K562 (cell line): ENCODE measurements around the gene IFT25. TPM values are rescaled to one million over a fixed set of nuclear protein-coding genes. Genes with fewer than 3 reads are reported as not detected.

ENCODE experiments used
- ATAC-seq: fragments of 200-7000 bp; cut with Tn5 transposase; 3 replicates; pipeline ENCODE4 v1.9.1; 2020; ENCODE audit warnings: moderate library complexity
- BruUV-seq: library from RNA; stranded (reverse); fragments of 400-500 nt; replicated peaks from 2 replicates; lab custom pipeline; 2021; lab: Mats Ljungman, UMichigan
- CTCF ChIA-PET: fragments of 300-600 bp; formaldehyde crosslinking; extraction: SDS; loops from one replicate; lab custom pipeline; 2021; ENCODE audit warnings: low intra/inter-chr PET ratio; lab: Yijun Ruan, JAX
- POLR2A ChIA-PET: fragments of 300-600, 350-650 bp; sonication (Branson Sonifier 250); formaldehyde crosslinking; extraction: SDS; loops from one replicate; lab custom pipeline; 2021; ENCODE audit warnings: antibody characterized with exemption, inconsistent platforms; lab: Yijun Ruan, JAX
- DNase-seq, 4 experiments: peaks; one replicate each; pipeline versions ENCODE4 v3.0.0 to v3.0.0-alpha.2; 2011 to 2018; ENCODE audit warnings: low spot score in 3 of 4, mixed read lengths in 3 of 4; ENCODE audit errors: extremely low read depth in 1 of 4
- FAIRE-seq: peaks from 2 replicates; lab custom pipeline; 2011; peaks lifted over from hg19 to GRCh38; lab: Jason Lieb, UNC
- H2AFZ ChIP-seq: 2 replicates; pipeline ENCODE4 v1.6.0; 2011; ENCODE audit warnings: low read depth, low read length, control low read depth, inconsistent platforms
- H3K27ac ChIP-seq: fragments of 200-600 bp; 3 replicates; pipeline ENCODE4 v1.8.0; 2011; ENCODE audit warnings: low read depth, mild to moderate bottlenecking, control low read depth, inconsistent platforms, low read length, moderate library complexity, mixed read lengths; ENCODE audit errors: extremely low read depth
- H3K27me3 ChIP-seq, 2 experiments: fragments of 300-600 bp in 1 of 2; 2 replicates in 1 of 2; 3 replicates in 1 of 2; pipeline versions ENCODE4 v1.6.0 to v1.8.0; 2011; ENCODE audit warnings: inconsistent platforms in 2 of 2, low read length in 2 of 2, mild to moderate bottlenecking in 1 of 2, mixed read lengths in 1 of 2, moderate library complexity in 1 of 2; ENCODE audit not compliant: control insufficient read depth in 2 of 2, insufficient read depth in 2 of 2
- H3K36me3 ChIP-seq: fragments of 300-600 bp; 3 replicates; pipeline ENCODE4 v1.8.0; 2011; ENCODE audit warnings: mild to moderate bottlenecking, low read length, inconsistent platforms; ENCODE audit not compliant: control insufficient read depth, insufficient read depth
- H3K4me1 ChIP-seq, 2 experiments: fragments of 200-600 bp in 1 of 2; replicated peaks in 1 of 2; 2 replicates in 1 of 2; 3 replicates in 1 of 2; pipeline versions ENCODE4 v1.5.1 to v1.8.0; 2011; ENCODE audit warnings: inconsistent platforms in 2 of 2, low read length in 2 of 2, mild to moderate bottlenecking in 1 of 2, mixed read lengths in 1 of 2, moderate library complexity in 1 of 2; ENCODE audit not compliant: control insufficient read depth in 2 of 2, insufficient read depth in 2 of 2
- H3K4me2 ChIP-seq: 2 replicates; pipeline ENCODE4 v1.6.1; 2011; ENCODE audit warnings: low read length, control low read depth, inconsistent platforms, mixed read lengths; ENCODE audit not compliant: insufficient read depth
- H3K4me3 ChIP-seq: fragments of 200-600 bp; sonication (generic), shearing (Covaris generic); 2 replicates; pipeline ENCODE4 v1.5.1; 2016; ENCODE audit warnings: control low read depth, inconsistent platforms
- H3K79me2 ChIP-seq: fragments of 200-600 bp; 3 replicates; pipeline ENCODE4 v1.8.0; 2011; ENCODE audit warnings: low read length, inconsistent platforms; ENCODE audit not compliant: control insufficient read depth, insufficient read depth
- H3K9ac ChIP-seq, 2 experiments: 2 replicates each; pipeline versions ENCODE4 v1.6.0 to v1.6.1; 2011; ENCODE audit warnings: low read depth in 2 of 2, low read length in 2 of 2, control low read depth in 1 of 2, inconsistent platforms in 1 of 2, mild to moderate bottlenecking in 1 of 2, mixed read lengths in 1 of 2; ENCODE audit not compliant: insufficient read depth in 1 of 2
- H3K9me1 ChIP-seq: one replicate; pipeline ENCODE4 v1.6.0; 2011; ENCODE audit warnings: inconsistent platforms, mild to moderate bottlenecking, low read length, moderate library complexity; ENCODE audit not compliant: control insufficient read depth, insufficient read depth
- H3K9me3 ChIP-seq: replicated peaks from 2 replicates; pipeline ENCODE4 v1.5.1; 2011; ENCODE audit warnings: low read depth, low read length, inconsistent platforms; ENCODE audit not compliant: control insufficient read depth, insufficient read depth
- H4K20me1 ChIP-seq: replicated peaks from 2 replicates; pipeline ENCODE4 v1.6.1; 2011; ENCODE audit warnings: low read length, inconsistent platforms, mixed read lengths; ENCODE audit not compliant: control insufficient read depth, insufficient read depth
- ATF2 ChIP-seq: sonication (generic); formaldehyde crosslinking; IDR thresholded peaks from 2 replicates; pipeline ENCODE4 v1.8.1; 2022; ENCODE audit warnings: missing genetic modification reagents
- CEBPB ChIP-seq: fragments of 450-650 bp; IDR thresholded peaks from 2 replicates; pipeline ENCODE4 v1.6.1; 2016; ENCODE audit warnings: missing genetic modification characterization, missing compliant biosample characterization
- PHB ChIP-seq: fragments of 250-450 bp; sonication (Bioruptor Pico); IDR thresholded peaks from 2 replicates; pipeline ENCODE4 v1.5.0; 2021
- PHB2 ChIP-seq: fragments of 450-650 bp; IDR thresholded peaks from 2 replicates; pipeline ENCODE4 v1.6.1; 2017; ENCODE audit warnings: low read depth
- POLR3G ChIP-seq: IDR thresholded peaks from 2 replicates; pipeline ENCODE4 v1.6.1; 2011; ENCODE audit not compliant: insufficient read length, insufficient replicate concordance; ENCODE audit errors: extremely low read depth
- RBM25 ChIP-seq: fragments of 200-400 bp; formaldehyde crosslinking; IDR thresholded peaks from 2 replicates; pipeline ENCODE4 v1.6.1; 2018; ENCODE audit warnings: low read length, low read depth, moderate library complexity; ENCODE audit not compliant: severe bottlenecking
- RFX7 ChIP-seq: fragments of 250-450 bp; sonication (Bioruptor Pico); IDR thresholded peaks from 2 replicates; pipeline ENCODE4 v1.5.1; 2021; ENCODE audit warnings: mild to moderate bottlenecking
- TAF15 ChIP-seq: fragments of 200-400 bp; formaldehyde crosslinking; IDR thresholded peaks from 2 replicates; pipeline ENCODE4 v1.6.1; 2017; ENCODE audit warnings: mild to moderate bottlenecking, low read depth, low read length, moderate library complexity
- TAF7 ChIP-seq: fragments of 450-650 bp; IDR thresholded peaks from 2 replicates; pipeline ENCODE4 v1.6.1; 2016; ENCODE audit warnings: missing genetic modification characterization, missing compliant biosample characterization
- TRIM28 ChIP-seq: fragments of 450-650 bp; IDR thresholded peaks from 2 replicates; pipeline ENCODE4 v1.6.1; 2017
- UBTF ChIP-seq, 2 experiments: IDR thresholded peaks; 2 replicates each; pipeline ENCODE4 v1.6.1; 2012; ENCODE audit warnings: improper control_type of control experiment in 2 of 2, low read depth in 2 of 2, low read length in 2 of 2, borderline replicate concordance in 1 of 2
- USF2 ChIP-seq: sonication (generic); formaldehyde crosslinking; IDR thresholded peaks from 2 replicates; pipeline ENCODE4 v1.5.0; 2020; ENCODE audit warnings: missing genetic modification reagents
- ZC3H4 ChIP-seq: sonication (generic); formaldehyde crosslinking; IDR thresholded peaks from 2 replicates; pipeline ENCODE4 v1.9.0; 2021; ENCODE audit warnings: missing genetic modification reagents, borderline replicate concordance
- ZNF253 ChIP-seq: fragments of 250-450 bp; sonication (Bioruptor Pico); conservative IDR thresholded peaks from 2 replicates; pipeline ENCODE4 v1.6.1; 2021; ENCODE audit warnings: mild to moderate bottlenecking
- ZNF384 ChIP-seq: IDR thresholded peaks from 2 replicates; pipeline ENCODE4 v1.6.1; 2012; ENCODE audit warnings: low read depth, low read length, improper control_type of control experiment
- ZNF41 ChIP-seq: fragments of 250-450 bp; sonication (Bioruptor Pico); conservative IDR thresholded peaks from 2 replicates; pipeline ENCODE4 v1.4.0; 2020; ENCODE audit warnings: mild to moderate bottlenecking
- ZNF583 ChIP-seq: fragments of 250-450 bp; sonication (Bioruptor Pico); IDR thresholded peaks from 2 replicates; pipeline ENCODE4 v1.4.0; 2020
- ZNF696 ChIP-seq: fragments of 250-450 bp; sonication (Bioruptor Pico); conservative IDR thresholded peaks from 2 replicates; pipeline ENCODE4 v1.4.0; 2020; ENCODE audit warnings: mild to moderate bottlenecking, moderate library complexity
- WGBS: fragments of 100-300 bp; shearing (Covaris generic); methylation state at CpG from one replicate; pipeline ENCODE4 v1.1.6; 2016; ENCODE audit warnings: low coverage, mixed read lengths; ENCODE audit not compliant: insufficient coverage; ENCODE audit errors: missing lambda C conversion rate; 5-methylcytosine and 5-hydroxymethylcytosine counted together
- in situ Hi-C: fragments of 300-500 bp; cut with MboI; formaldehyde crosslinking; loops from 4 replicates; pipeline ENCODE4 v1.15.0; 2018; ENCODE audit warnings: inconsistent platforms, mixed read lengths
- intact Hi-C: fragments of 100-400 bp; cut with micrococcal nuclease; formaldehyde crosslinking; loops from 2 replicates; pipeline ENCODE4 v1.14.2; 2022
- polyA plus RNA-seq, 8 experiments: library from polyadenylated mRNA; depleted of rRNA in 4 of 8; stranded (reverse) in 5 of 8; unstranded in 3 of 8; fragments of >200 nt; fragmentation: Nextera tagmentation in 2 of 8; fragmentation: Illumina TruSeq in 1 of 8; extraction: Ambion mirVana in 2 of 8; extraction: Trizol in 1 of 8; gene quantifications; 2 replicates each; pipeline versions ENCODE4 v1.2.1 to v1.2.3, GENCODE V29; 2011 to 2014; ENCODE audit warnings: inconsistent platforms in 1 of 8, missing spikeins in 1 of 8
- total RNA-seq, 7 experiments: library from RNA; depleted of rRNA in 6 of 7; stranded (reverse); fragments of >200 nt in 6 of 7; fragmentation: Illumina TruSeq in 2 of 7; extraction: Trizol in 2 of 7; gene quantifications; 2 replicates each; pipeline versions ENCODE4 v1.2.1 to v1.2.3, GENCODE V29; 2011 to 2021; ENCODE audit warnings: low replicate concordance in 1 of 7

The IFT25 gene
- total and polyA plus RNA-seq, 9 of the 15 experiments (the other 6 are each of a cell fraction or from before 2014, with no cell fraction given): 93.6 to 209 (median 167) TPM

DNA sequence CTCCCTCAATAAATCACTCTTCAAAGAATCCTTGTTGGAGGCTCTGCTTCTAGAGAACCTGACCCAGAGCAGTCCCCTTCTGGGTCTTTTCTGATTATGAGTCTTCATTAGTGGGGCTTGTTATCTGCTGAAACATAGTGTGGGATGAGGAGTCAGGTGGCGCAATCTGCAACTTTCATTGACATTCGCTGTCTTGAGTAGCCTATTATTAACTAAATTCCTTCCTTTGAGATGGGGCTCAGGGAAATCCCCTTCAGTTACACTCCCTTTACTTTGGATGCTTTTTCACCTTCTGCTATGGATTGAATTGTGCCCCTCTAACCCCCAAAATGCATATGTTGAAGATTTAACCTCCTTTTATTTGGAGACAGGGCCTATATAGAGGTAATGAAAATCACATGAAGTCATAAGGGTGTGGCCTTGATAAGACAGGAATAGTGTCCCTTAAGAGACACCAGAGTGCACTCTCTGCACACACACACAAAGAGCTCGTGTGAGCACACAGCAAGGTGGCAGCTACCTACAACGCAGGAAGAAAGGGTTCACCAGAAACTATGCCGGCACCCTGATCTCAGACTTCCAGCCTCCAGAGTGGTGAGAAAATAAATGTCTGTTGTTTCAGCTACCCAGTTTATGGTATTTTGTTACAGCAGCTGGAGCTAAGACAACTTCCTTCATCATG, 32.0 kb downstream of the IFT25 start:
- POLR2A ChIA-PET: interaction anchor here (0.8 to 2.8 kb wide), 5 partner anchors 10 to 28 kb away, joined by 3 to 11 read pairs (median 3); no protein-coding TSS in a partner anchor
- intact Hi-C loops (no loop called here), in situ Hi-C loops (no loop called here)
- H3K9me1 ChIP-seq: peaks cover 6% of the 10 kb centered on the region
- WGBS: 65% methylated on average over 5 of the region's 5 CpGs
- ATAC-seq (peak; percentile 77), DNase-seq (no peak), FAIRE-seq (no peak)
- no peaks in the 10 kb centered on the region for H3K27me3 ChIP-seq
- H3K79me2 ChIP-seq: no peaks in the 10 kb centered on the region
- CTCF ChIA-PET: interaction anchor here (0.6 to 3.1 kb wide), 3 partner anchors 35 to 727 kb away, joined by 3 to 18 read pairs (median 14); no protein-coding TSS in a partner anchor
- no peaks in the 10 kb centered on the region for H3K9me3 ChIP-seq
- H3K4me1 ChIP-seq: no peaks in the 10 kb centered on the region; a peak in 1 of 5 replicates
- peaks cover 38% of the 10 kb centered on the region; the same call in 2 of the 3 replicates for H3K36me3 ChIP-seq
- no peak overlapping the region for H3K4me2 ChIP-seq
- H2AFZ ChIP-seq: no peak overlapping the region
- no peak overlapping the region for H3K27ac ChIP-seq
- H3K9ac ChIP-seq: no peak overlapping the region; a peak in 1 of 4 replicates
- 0 out of 2 replicates have a peak, but pooled peaks cover 4% of the 10 kb centered on the region for H4K20me1 ChIP-seq
- no TSS peak for BruUV-seq
- H3K4me3 ChIP-seq: no peak overlapping the region
- TF ChIP-seq POLR3G (no peak), TAF15 (no peak), CEBPB (tag) (peak; percentile 43), ZNF583 (CRISPR knock-in tag) (no peak), ATF2 (CRISPR knock-in tag) (no peak), RFX7 (CRISPR knock-in tag) (no peak), TAF7 (tag) (no peak), TRIM28 (no peak), PHB2 (no peak), ZC3H4 (CRISPR knock-in tag) (no peak), ZNF41 (CRISPR knock-in tag) (no peak), USF2 (CRISPR knock-in tag) (no peak), ZNF696 (no peak), ZNF384 (no peak), UBTF (IDR thresholded peaks at IDR 0.05; ENCODE audit: borderline replicate concordance in 1 of 2, low read depth in 2 of 2, low read length in 2 of 2) (no peak), ZNF253 (CRISPR knock-in tag) (no peak), RBM25 (no peak), PHB (CRISPR knock-in tag) (no peak)
